ENCODE data around the gene PSMA2. TPM values are rescaled to one million over a fixed set of nuclear protein-coding genes. Genes with fewer than 3 reads are reported as not detected.

PSMA2 gene
- total RNA-seq, 1 donor from 2014 or later = 135 TPM

- TF ChIP-seq, protein P1, sequence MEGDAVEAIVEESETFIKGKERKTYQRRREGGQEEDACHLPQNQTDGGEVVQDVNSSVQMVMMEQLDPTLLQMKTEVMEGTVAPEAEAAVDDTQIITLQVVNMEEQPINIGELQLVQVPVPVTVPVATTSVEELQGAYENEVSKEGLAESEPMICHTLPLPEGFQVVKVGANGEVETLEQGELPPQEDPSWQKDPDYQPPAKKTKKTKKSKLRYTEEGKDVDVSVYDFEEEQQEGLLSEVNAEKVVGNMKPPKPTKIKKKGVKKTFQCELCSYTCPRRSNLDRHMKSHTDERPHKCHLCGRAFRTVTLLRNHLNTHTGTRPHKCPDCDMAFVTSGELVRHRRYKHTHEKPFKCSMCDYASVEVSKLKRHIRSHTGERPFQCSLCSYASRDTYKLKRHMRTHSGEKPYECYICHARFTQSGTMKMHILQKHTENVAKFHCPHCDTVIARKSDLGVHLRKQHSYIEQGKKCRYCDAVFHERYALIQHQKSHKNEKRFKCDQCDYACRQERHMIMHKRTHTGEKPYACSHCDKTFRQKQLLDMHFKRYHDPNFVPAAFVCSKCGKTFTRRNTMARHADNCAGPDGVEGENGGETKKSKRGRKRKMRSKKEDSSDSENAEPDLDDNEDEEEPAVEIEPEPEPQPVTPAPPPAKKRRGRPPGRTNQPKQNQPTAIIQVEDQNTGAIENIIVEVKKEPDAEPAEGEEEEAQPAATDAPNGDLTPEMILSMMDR (conservative IDR thresholded peaks at IDR 0.05; ENCODE audit: low read depth, low read length) = no peak
- DNase-seq (ENCODE audit: low read depth) = no peak
- H3K4me3 ChIP-seq (ENCODE audit: low read depth, low read length) = no peak overlapping the region
These were observed 27.6 kb upstream of the PSMA2 start for GRCh38 chr7:42959549-42959948.

GRCh38 chr7:42956062-42956461 lies 24.1 kb upstream of the PSMA2 start:
- TF ChIP-seq, protein P1 (conservative IDR thresholded peaks at IDR 0.05; ENCODE audit: low read depth, low read length) = no peak
- H3K4me3 ChIP-seq (ENCODE audit: low read depth, low read length) = no peak overlapping the region
- DNase-seq (ENCODE audit: low read depth) = no peak

GRCh38 chr7:42953994-42954393 lies 22.0 kb upstream of the PSMA2 start:
- no peak for DNase-seq (ENCODE audit: low read depth)
- TF ChIP-seq, protein P1 (conservative IDR thresholded peaks at IDR 0.05; ENCODE audit: low read depth, low read length) = no peak
- no peak overlapping the region for H3K4me3 ChIP-seq (ENCODE audit: low read depth, low read length)

- no peak overlapping the region for H3K4me3 ChIP-seq (ENCODE audit: low read depth, low read length)
- TF ChIP-seq, protein P1 (conservative IDR thresholded peaks at IDR 0.05; ENCODE audit: low read depth, low read length) = no peak
- no peak for DNase-seq (ENCODE audit: low read depth)
These were observed 20.4 kb upstream of the PSMA2 start for GRCh38 chr7:42952328-42952727.

- TF ChIP-seq, protein P1 (conservative IDR thresholded peaks at IDR 0.05; ENCODE audit: low read depth, low read length) = no peak
- DNase-seq (ENCODE audit: low read depth) = no peak
- no peak overlapping the region for H3K4me3 ChIP-seq (ENCODE audit: low read depth, low read length)
These were observed 18.4 kb upstream of the PSMA2 start for GRCh38 chr7:42950417-42950816.

- no peak overlapping the region for H3K4me3 ChIP-seq (ENCODE audit: low read depth, low read length)
- TF ChIP-seq, protein P1 (conservative IDR thresholded peaks at IDR 0.05; ENCODE audit: low read depth, low read length) = no peak
- DNase-seq (ENCODE audit: low read depth) = no peak
These were observed 15.5 kb upstream of the PSMA2 start for GRCh38 chr7:42947521-42947920.

DNA sequence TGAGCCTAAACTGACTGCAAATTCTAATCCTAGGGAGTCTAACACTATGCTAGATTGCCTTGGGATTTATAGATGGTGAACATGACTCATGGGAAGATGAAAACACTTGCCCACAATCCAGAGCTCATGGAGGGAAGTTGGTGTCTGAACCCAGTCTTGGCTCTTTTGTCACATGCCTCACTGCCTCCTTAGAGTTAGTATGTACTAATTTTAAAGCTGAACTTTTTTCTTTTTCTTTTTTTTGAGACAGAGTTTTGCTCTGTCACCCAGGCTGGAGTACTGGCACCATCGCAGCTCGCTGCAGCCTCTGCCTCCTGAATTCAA lies 14.6 kb upstream of the PSMA2 start:
- TF ChIP-seq, protein P1 (conservative IDR thresholded peaks at IDR 0.05; ENCODE audit: low read depth, low read length) = no peak
- DNase-seq (ENCODE audit: low read depth) = no peak
- no peak overlapping the region for H3K4me3 ChIP-seq (ENCODE audit: low read depth, low read length)
